ENCODE results near the gene ATG4D.

DNA sequence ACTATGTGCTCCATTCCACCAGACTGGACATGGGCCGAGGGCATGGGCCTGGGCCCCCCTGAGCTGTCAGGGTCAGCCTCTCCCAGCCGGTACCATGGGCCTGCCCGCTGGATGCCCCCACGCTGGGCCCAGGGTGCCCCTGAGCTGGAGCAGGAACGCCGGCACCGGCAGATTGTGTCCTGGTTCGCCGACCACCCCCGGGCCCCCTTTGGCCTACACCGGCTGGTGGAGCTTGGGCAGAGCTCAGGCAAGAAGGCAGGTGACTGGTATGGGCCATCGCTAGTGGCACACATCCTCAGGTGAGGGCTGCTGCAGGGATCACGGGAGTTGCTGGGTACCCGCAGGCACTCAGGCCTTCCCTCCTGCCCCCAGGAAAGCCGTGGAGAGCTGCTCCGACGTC lies 3.1 kb downstream of the ATG4D start:
- TF ChIP-seq, protein P1, sequence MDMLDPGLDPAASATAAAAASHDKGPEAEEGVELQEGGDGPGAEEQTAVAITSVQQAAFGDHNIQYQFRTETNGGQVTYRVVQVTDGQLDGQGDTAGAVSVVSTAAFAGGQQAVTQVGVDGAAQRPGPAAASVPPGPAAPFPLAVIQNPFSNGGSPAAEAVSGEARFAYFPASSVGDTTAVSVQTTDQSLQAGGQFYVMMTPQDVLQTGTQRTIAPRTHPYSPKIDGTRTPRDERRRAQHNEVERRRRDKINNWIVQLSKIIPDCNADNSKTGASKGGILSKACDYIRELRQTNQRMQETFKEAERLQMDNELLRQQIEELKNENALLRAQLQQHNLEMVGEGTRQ (CRISPR knock-in tag; IDR thresholded peaks at IDR 0.05) = no peak
- TF ChIP-seq ATF1 (CRISPR knock-in tag; IDR thresholded peaks at IDR 0.05) (no peak), SP1 (CRISPR knock-in tag; conservative IDR thresholded peaks at IDR 0.05) (no peak)
